ENCODE data around the gene SPSB4.

The SPSB4 gene

DNA sequence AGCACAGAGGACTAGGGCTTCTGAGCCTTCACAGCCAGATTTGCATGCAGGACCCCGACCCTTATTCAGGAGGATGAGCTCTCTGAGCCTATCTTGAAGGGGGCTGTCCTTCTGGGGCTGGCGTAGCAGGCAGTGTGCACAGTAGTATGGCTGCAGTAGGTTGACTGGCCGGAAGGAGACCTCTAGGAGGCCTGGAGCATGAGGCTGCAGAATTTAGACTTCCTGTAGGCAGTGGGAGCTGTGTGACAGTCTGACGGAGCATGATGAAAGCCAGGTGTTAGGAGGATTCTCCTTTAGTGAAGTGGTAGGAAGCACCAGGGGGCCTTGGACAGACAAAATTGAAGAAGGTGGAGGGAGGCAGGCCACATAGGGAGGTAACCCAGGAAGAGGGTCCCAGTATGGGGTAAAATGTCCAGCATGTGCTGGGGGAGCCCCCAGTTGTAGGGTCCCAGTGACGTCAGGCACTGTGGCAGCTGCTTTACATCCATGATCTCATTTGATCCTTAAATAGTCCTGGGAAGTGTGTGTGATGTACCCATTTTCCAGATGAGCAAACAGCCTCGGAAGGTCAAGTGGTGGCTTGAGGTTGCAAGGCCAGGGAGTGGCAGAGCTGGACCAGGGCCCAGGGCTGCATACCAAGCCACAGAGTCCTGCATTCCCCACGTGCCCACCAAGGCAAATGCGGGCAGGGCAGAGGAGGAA lies 36.1 kb downstream of the SPSB4 start:
- Histone ChIP-seq H3K36me3 (ENCODE audit: insufficient read depth, low read length) (no peaks in the 10 kb centered on the region), H3K4me1 (ENCODE audit: insufficient read depth, low read length) (peaks cover 35% of the 10 kb centered on the region), H3K9me3 (ENCODE audit: insufficient read depth, low read depth, low read length) (no peaks in the 10 kb centered on the region), H3K9ac (ENCODE audit: low read depth, low read length) (no peak overlapping the region), H3K27me3 (ENCODE audit: insufficient read depth, low read length) (no peaks in the 10 kb centered on the region), H3K4me3 (ENCODE audit: low read length) (no peak overlapping the region), H3K27ac (ENCODE audit: low read depth, low read length) (no peak overlapping the region)
- 86% methylated on average over 8 of the region's 8 CpGs for WGBS

DNA sequence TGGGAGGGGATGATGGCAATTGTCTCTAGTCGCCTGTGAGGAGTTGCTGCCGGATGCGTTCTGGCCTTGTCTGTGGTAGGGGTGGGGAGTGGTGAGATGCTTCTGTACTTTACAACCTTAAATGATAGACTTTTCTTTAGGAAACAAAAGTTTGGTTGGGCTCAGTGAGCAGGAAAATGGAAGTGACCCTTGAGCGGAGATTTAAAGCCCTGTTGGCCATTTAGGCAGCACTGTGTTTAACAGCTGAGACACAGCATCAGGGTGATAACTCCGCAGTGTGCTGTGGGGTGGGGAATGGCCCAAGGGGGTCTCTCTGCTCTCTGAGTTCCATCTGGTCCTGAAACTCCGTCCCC lies 36.6 kb downstream of the SPSB4 start:
- Histone ChIP-seq H3K9me3 (ENCODE audit: insufficient read depth, low read depth, low read length) (no peaks in the 10 kb centered on the region), H3K9ac (ENCODE audit: low read depth, low read length) (no peak overlapping the region), H3K27ac (ENCODE audit: low read depth, low read length) (no peak overlapping the region), H3K36me3 (ENCODE audit: insufficient read depth, low read length) (no peaks in the 10 kb centered on the region), H3K4me3 (ENCODE audit: low read length) (no peak overlapping the region), H3K27me3 (ENCODE audit: insufficient read depth, low read length) (no peaks in the 10 kb centered on the region), H3K4me1 (ENCODE audit: insufficient read depth, low read length) (peaks cover 34% of the 10 kb centered on the region)
- 85% methylated on average over 5 of the region's 6 CpGs for WGBS

DNA sequence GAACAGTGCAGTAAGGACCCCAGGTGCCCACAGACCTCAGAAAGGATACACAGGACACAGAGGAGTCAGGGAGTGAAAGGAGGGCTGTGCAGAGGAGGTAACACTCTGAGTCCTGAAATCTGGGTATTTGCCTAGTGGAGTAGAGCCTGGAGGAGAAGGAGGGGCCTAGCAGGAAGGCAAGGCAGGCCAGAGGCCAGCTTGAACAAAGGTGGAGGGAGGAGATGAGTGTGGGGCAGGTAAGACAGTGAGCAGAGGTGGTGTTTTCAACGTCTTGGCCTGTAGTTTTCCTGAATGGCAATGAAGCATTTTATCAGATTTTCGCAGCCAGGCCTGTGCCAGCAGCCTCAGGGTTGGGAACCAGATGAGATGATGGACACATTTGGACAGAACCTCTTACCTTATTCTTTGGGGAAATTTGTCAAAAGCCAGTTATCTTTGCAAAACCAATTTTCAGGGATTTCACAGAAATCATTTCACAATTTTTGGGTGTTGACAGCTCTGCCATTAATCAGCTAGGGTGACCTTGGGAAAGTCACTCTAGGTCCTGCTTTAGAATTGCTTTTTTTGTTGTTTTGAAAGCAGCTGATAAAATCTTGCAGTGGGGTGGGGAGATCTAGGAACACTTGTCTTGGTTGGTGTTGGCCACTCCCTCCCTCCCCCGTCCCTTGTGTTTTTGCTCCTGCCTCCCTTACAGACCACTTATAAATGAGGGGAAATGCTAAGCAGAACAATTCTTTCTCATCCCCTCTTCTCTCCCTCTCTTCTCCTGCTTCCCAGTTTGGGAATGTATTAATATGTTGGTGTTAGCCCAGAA lies 38.4 kb downstream of the SPSB4 start:
- Histone ChIP-seq H3K27ac (ENCODE audit: low read depth, low read length) (no peak overlapping the region), H3K4me1 (ENCODE audit: insufficient read depth, low read length) (peaks cover 28% of the 10 kb centered on the region), H3K27me3 (ENCODE audit: insufficient read depth, low read length) (no peaks in the 10 kb centered on the region), H3K9ac (ENCODE audit: low read depth, low read length) (no peak overlapping the region), H3K4me3 (ENCODE audit: low read length) (no peak overlapping the region), H3K36me3 (ENCODE audit: insufficient read depth, low read length) (no peaks in the 10 kb centered on the region), H3K9me3 (ENCODE audit: insufficient read depth, low read depth, low read length) (no peaks in the 10 kb centered on the region)
- WGBS, result 77% methylated on average over 2 of the region's 3 CpGs

DNA sequence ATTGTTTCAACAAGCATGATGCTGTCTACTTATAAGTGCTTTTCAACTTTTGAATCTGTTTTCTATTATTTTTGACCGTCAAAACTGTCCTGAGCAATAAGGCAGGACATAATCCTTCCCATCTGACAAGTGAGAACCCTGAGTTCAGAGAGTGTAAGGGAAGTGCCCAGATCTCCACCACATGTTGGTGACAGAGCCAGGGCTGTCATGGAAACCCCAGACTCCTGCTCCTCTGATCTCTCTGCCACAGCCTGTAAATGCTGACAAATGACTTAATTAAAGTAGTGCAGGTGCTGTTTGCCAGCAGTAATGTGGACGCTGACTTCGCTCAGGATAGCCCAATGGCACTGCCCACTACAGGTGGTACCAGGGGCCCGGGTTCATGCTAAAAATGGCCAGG lies 40.3 kb downstream of the SPSB4 start:
- Histone ChIP-seq H3K9me3 (ENCODE audit: insufficient read depth, low read depth, low read length) (no peaks in the 10 kb centered on the region), H3K27ac (ENCODE audit: low read depth, low read length) (no peak overlapping the region), H3K9ac (ENCODE audit: low read depth, low read length) (no peak overlapping the region), H3K27me3 (ENCODE audit: insufficient read depth, low read length) (no peaks in the 10 kb centered on the region), H3K4me3 (ENCODE audit: low read length) (no peak overlapping the region), H3K36me3 (ENCODE audit: insufficient read depth, low read length) (no peaks in the 10 kb centered on the region), H3K4me1 (ENCODE audit: insufficient read depth, low read length) (peaks cover 27% of the 10 kb centered on the region)
- 87% methylated on average over 4 of the region's 4 CpGs for WGBS

GRCh38 chr3:141092663-141093062 lies 41.5 kb downstream of the SPSB4 start:
- Histone ChIP-seq H3K36me3 (ENCODE audit: insufficient read depth, low read length) (no peaks in the 10 kb centered on the region), H3K9me3 (ENCODE audit: insufficient read depth, low read depth, low read length) (no peaks in the 10 kb centered on the region), H3K4me1 (ENCODE audit: insufficient read depth, low read length) (peaks cover 27% of the 10 kb centered on the region), H3K27me3 (ENCODE audit: insufficient read depth, low read length) (no peaks in the 10 kb centered on the region), H3K9ac (ENCODE audit: low read depth, low read length) (no peak overlapping the region), H3K4me3 (ENCODE audit: low read length) (no peak overlapping the region), H3K27ac (ENCODE audit: low read depth, low read length) (no peak overlapping the region)
- 80% methylated on average over 6 of the region's 6 CpGs for WGBS

DNA sequence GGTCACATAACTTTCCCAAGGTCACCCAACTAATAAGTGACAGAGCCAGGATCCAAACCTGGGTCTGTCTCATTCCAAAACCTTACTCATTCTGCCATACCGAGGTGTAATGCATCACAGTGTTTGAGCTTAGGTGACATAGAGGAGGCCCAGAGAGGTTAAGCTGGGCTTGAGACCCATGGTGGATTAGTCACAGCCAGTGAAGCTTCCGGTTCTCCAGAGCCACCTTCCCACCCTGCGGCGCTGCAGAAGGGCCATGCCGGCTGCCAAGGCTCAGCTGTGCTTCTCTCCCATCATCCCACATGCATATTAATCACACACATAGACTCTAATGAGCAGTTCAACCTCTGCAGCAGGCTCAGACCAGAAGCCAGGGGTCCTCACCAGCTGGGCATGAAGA lies 42.2 kb downstream of the SPSB4 start:
- H3K9me3 ChIP-seq (ENCODE audit: insufficient read depth, low read depth, low read length), result no peaks in the 10 kb centered on the region
- peaks cover 27% of the 10 kb centered on the region for H3K4me1 ChIP-seq (ENCODE audit: insufficient read depth, low read length)
- H3K4me3 ChIP-seq (ENCODE audit: low read length), result no peak overlapping the region
- H3K9ac ChIP-seq (ENCODE audit: low read depth, low read length), result no peak overlapping the region
- H3K36me3 ChIP-seq (ENCODE audit: insufficient read depth, low read length), result no peaks in the 10 kb centered on the region
- WGBS, result 88% methylated on average over 5 of the region's 5 CpGs
- H3K27me3 ChIP-seq (ENCODE audit: insufficient read depth, low read length), result no peaks in the 10 kb centered on the region
- H3K27ac ChIP-seq (ENCODE audit: low read depth, low read length), result no peak overlapping the region

GRCh38 chr3:141093971-141094684 lies 43.0 kb downstream of the SPSB4 start:
- Histone ChIP-seq H3K4me3 (ENCODE audit: low read length) (no peak overlapping the region), H3K36me3 (ENCODE audit: insufficient read depth, low read length) (no peaks in the 10 kb centered on the region), H3K27ac (ENCODE audit: low read depth, low read length) (no peak overlapping the region), H3K9ac (ENCODE audit: low read depth, low read length) (no peak overlapping the region), H3K27me3 (ENCODE audit: insufficient read depth, low read length) (no peaks in the 10 kb centered on the region), H3K9me3 (ENCODE audit: insufficient read depth, low read depth, low read length) (no peaks in the 10 kb centered on the region), H3K4me1 (ENCODE audit: insufficient read depth, low read length) (peaks cover 26% of the 10 kb centered on the region)
- 84% methylated on average over 13 of the region's 13 CpGs for WGBS

GRCh38 chr3:141094790-141095545 lies 43.8 kb downstream of the SPSB4 start:
- Histone ChIP-seq H3K36me3 (ENCODE audit: insufficient read depth, low read length) (no peaks in the 10 kb centered on the region), H3K27me3 (ENCODE audit: insufficient read depth, low read length) (no peaks in the 10 kb centered on the region), H3K4me1 (ENCODE audit: insufficient read depth, low read length) (peaks cover 19% of the 10 kb centered on the region), H3K4me3 (ENCODE audit: low read length) (no peak overlapping the region), H3K27ac (ENCODE audit: low read depth, low read length) (no peak overlapping the region), H3K9me3 (ENCODE audit: insufficient read depth, low read depth, low read length) (no peaks in the 10 kb centered on the region), H3K9ac (ENCODE audit: low read depth, low read length) (no peak overlapping the region)
- WGBS, result 88% methylated on average over 23 of the region's 23 CpGs

DNA sequence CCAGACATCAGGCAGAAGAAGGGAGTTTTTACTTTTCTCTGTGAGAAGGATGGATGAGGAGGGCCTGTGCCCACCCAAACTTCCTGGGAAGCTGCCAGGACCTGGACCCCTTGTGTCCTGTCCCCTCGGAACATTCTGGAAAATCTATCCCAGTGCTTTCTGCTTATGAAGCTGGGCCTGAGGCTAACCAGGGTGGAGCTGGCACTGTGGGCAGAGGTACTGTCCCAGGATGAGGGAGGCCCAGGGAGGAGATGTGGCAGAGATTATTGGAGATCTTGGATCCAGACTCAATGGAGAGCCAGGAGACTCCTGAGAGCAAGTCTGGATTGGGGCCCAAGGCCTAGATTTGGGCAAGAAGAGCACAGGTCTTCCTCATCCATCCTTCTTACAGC lies 44.4 kb downstream of the SPSB4 start:
- no peak overlapping the region for H3K9ac ChIP-seq (ENCODE audit: low read depth, low read length)
- no peak overlapping the region for H3K4me3 ChIP-seq (ENCODE audit: low read length)
- no peaks in the 10 kb centered on the region for H3K9me3 ChIP-seq (ENCODE audit: insufficient read depth, low read depth, low read length)
- no peaks in the 10 kb centered on the region for H3K36me3 ChIP-seq (ENCODE audit: insufficient read depth, low read length)
- peaks cover 19% of the 10 kb centered on the region for H3K4me1 ChIP-seq (ENCODE audit: insufficient read depth, low read length)
- H3K27ac ChIP-seq (ENCODE audit: low read depth, low read length), result no peak overlapping the region
- H3K27me3 ChIP-seq (ENCODE audit: insufficient read depth, low read length), result no peaks in the 10 kb centered on the region
- WGBS, result 93% methylated on average over 1 of the region's 1 CpG

DNA sequence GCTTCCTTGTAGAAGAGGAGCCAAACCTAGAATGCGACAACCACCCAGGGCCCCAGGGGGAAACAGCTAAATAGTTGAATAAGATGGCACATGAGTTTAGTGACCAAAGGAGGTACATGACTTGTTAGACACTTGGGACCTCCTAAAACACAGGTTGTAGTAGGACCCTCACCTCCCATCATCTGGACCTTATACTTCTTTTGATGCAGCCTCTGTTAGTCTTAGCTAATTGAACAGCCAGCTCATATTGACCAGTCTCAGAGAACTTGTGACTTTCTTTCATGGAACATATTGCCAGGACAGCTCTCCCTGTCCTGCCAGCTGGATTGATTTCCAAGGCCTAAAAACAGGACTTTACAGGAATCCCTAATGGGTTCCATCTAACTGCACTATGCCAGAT lies 45.0 kb downstream of the SPSB4 start:
- Histone ChIP-seq H3K27me3 (ENCODE audit: insufficient read depth, low read length) (no peaks in the 10 kb centered on the region), H3K9me3 (ENCODE audit: insufficient read depth, low read depth, low read length) (no peaks in the 10 kb centered on the region), H3K36me3 (ENCODE audit: insufficient read depth, low read length) (no peaks in the 10 kb centered on the region), H3K4me1 (ENCODE audit: insufficient read depth, low read length) (peaks cover 19% of the 10 kb centered on the region), H3K4me3 (ENCODE audit: low read length) (no peak overlapping the region), H3K27ac (ENCODE audit: low read depth, low read length) (no peak overlapping the region), H3K9ac (ENCODE audit: low read depth, low read length) (no peak overlapping the region)
- 96% methylated on average over 1 of the region's 1 CpG for WGBS

DNA sequence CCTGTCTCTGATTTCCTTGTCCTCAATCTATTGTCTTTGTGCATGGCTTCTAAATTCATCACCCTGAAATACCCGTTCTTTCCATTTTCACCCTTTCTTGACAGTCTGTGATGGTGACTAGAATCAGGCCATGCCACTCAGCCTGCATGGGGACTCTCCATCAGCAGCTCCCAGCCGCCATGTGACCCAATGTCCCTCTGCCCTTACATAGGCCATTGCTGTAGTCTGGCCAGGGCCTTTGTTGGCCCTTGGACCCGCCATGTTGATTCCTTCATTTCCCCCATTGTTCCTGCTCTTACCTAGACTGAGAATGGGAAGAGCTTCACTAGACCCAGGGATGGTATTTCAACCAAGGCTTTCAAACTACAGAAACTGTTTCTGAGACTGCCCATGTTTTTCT lies 45.8 kb downstream of the SPSB4 start:
- Histone ChIP-seq H3K9me3 (ENCODE audit: insufficient read depth, low read depth, low read length) (no peaks in the 10 kb centered on the region), H3K27ac (ENCODE audit: low read depth, low read length) (no peak overlapping the region), H3K4me1 (ENCODE audit: insufficient read depth, low read length) (peaks cover 17% of the 10 kb centered on the region), H3K9ac (ENCODE audit: low read depth, low read length) (no peak overlapping the region), H3K4me3 (ENCODE audit: low read length) (no peak overlapping the region), H3K36me3 (ENCODE audit: insufficient read depth, low read length) (no peaks in the 10 kb centered on the region), H3K27me3 (ENCODE audit: insufficient read depth, low read length) (no peaks in the 10 kb centered on the region)
- 88% methylated on average over 3 of the region's 3 CpGs for WGBS

Data from HUES64 (cell line).